HG03558 (cell line): ENCODE measurements around the gene TSPAN16.

Source experiments
- ATAC-seq: cut with Tn5 transposase; IDR thresholded peaks from one replicate; pipeline ENCODE4 v1.9.1; 2021; ENCODE audit warnings: moderate number of reproducible peaks; ENCODE audit not compliant: unreplicated experiment; ENCODE audit errors: extremely low read depth

TSPAN16 gene

GRCh38 chr19:11267316-11268085 is 28.5 kb upstream of the TSPAN16 start:
- no peak for ATAC-seq

GRCh38 chr19:11268783-11269267 is 27.1 kb upstream of the TSPAN16 start:
- ATAC-seq = no peak

GRCh38 chr19:11269408-11269807 is 26.6 kb upstream of the TSPAN16 start:
- no peak for ATAC-seq

GRCh38 chr19:11273296-11273695 is 22.7 kb upstream of the TSPAN16 start:
- ATAC-seq = no peak

- no peak for ATAC-seq
These were observed 22.0 kb upstream of the TSPAN16 start for GRCh38 chr19:11273989-11274388.

GRCh38 chr19:11274533-11275086 is 21.4 kb upstream of the TSPAN16 start:
- no peak for ATAC-seq

- no peak for ATAC-seq
These were observed 17.3 kb upstream of the TSPAN16 start for GRCh38 chr19:11278670-11279069.

- ATAC-seq = no peak
These were observed 16.3 kb upstream of the TSPAN16 start for GRCh38 chr19:11279505-11280236.

GRCh38 chr19:11281356-11282049 is 14.5 kb upstream of the TSPAN16 start:
- no peak for ATAC-seq

GRCh38 chr19:11284515-11284914 is 11.4 kb upstream of the TSPAN16 start:
- no peak for ATAC-seq

- ATAC-seq = no peak
These were observed 9.5 kb upstream of the TSPAN16 start for GRCh38 chr19:11286312-11286974.

- ATAC-seq = no peak
These were observed 7.6 kb upstream of the TSPAN16 start for GRCh38 chr19:11288349-11288748.

- no peak for ATAC-seq
These were observed 5.7 kb upstream of the TSPAN16 start for GRCh38 chr19:11290256-11290655.

GRCh38 chr19:11291415-11291814 is 4.5 kb upstream of the TSPAN16 start:
- no peak for ATAC-seq

GRCh38 chr19:11291991-11292390 is 4.0 kb upstream of the TSPAN16 start:
- no peak for ATAC-seq

GRCh38 chr19:11293433-11294389 is 2.2 kb upstream of the TSPAN16 start:
- ATAC-seq = no peak

GRCh38 chr19:11295180-11295579 is 780 bp upstream of the TSPAN16 start:
- no peak for ATAC-seq

GRCh38 chr19:11296264-11296663 is 304 bp downstream of the TSPAN16 start:
- no peak for ATAC-seq
